OCI-LY3 (cell line): Measurements from ENCODE around the gene XCR1.

Experiments used
- EZH2phosphoT487 ChIP-seq: fragments of 200-600 bp; shearing (Covaris generic); IDR thresholded peaks from 2 replicates; pipeline ENCODE4 v1.6.1; 2018; ENCODE audit warnings: antibody characterized with exemption, mixed run types, low read depth
- TF ChIP-seq, protein P1 (sequence below): fragments of 200-600, 300-600 bp; sonication (generic); IDR thresholded peaks from 2 replicates; pipeline ENCODE4 v1.5.1; 2014; ENCODE audit warnings: antibody characterized with exemption, low read length, low read depth

DNA sequence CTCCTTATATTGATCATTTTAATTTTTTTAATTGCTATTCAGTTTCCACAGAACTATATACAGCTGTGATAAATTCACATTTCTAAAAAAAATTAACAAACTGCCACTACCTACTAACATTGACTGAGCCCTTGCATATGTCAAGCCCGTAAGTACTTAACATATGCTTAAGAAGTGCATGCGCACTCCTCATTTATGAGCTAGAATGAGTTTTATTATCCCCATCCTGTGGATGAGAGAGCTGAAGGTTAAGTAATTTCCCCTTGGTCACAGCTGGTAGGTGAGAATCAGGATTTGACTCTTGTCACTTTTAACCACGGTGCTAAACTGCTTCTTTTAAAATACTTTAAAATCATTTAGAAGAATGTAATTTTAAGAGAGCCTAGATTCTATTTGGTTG is 58.2 kb downstream of the XCR1 start:
- TF ChIP-seq, protein P1, sequence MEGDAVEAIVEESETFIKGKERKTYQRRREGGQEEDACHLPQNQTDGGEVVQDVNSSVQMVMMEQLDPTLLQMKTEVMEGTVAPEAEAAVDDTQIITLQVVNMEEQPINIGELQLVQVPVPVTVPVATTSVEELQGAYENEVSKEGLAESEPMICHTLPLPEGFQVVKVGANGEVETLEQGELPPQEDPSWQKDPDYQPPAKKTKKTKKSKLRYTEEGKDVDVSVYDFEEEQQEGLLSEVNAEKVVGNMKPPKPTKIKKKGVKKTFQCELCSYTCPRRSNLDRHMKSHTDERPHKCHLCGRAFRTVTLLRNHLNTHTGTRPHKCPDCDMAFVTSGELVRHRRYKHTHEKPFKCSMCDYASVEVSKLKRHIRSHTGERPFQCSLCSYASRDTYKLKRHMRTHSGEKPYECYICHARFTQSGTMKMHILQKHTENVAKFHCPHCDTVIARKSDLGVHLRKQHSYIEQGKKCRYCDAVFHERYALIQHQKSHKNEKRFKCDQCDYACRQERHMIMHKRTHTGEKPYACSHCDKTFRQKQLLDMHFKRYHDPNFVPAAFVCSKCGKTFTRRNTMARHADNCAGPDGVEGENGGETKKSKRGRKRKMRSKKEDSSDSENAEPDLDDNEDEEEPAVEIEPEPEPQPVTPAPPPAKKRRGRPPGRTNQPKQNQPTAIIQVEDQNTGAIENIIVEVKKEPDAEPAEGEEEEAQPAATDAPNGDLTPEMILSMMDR: no peak
- TF ChIP-seq EZH2phosphoT487: no peak
